A549 (cell line): ENCODE measurements around the gene CHRDL1. TPM values are rescaled to one million over a fixed set of nuclear protein-coding genes. Genes with fewer than 3 reads are reported as not detected.

ENCODE experiments used
- ATAC-seq, 2 experiments: fragments of 200-7000 bp in 1 of 2; fragments of >200 bp in 1 of 2; cut with Nextera tagmentation in 1 of 2; cut with Tn5 transposase in 1 of 2; 3 replicates each; pipeline versions ENCODE4 v1.8.0 to v1.9.1; 2018 to 2020; ENCODE audit warnings: mild to moderate bottlenecking in 1 of 2, moderate library complexity in 1 of 2
- CTCF ChIA-PET: fragments of 300-600 bp; sonication (Branson Sonifier 250); formaldehyde crosslinking; extraction: SDS; loops from one replicate; lab custom pipeline; 2021; ENCODE audit warnings: antibody characterized with exemption, inconsistent platforms; lab: Yijun Ruan, JAX
- POLR2A ChIA-PET: fragments of 350-600 bp; formaldehyde crosslinking; extraction: SDS; loops from one replicate; lab custom pipeline; 2021; ENCODE audit warnings: antibody characterized with exemption, inconsistent platforms; lab: Yijun Ruan, JAX
- DNase-seq, 2 experiments: peaks; one replicate each; pipeline versions ENCODE4 v3.0.0 to v3.0.0-alpha.2; 2011 to 2016; ENCODE audit warnings: low read depth in 1 of 2, low spot score in 1 of 2
- FAIRE-seq: peaks from 2 replicates; lab custom pipeline; 2011; peaks lifted over from hg19 to GRCh38; lab: Jason Lieb, UNC
- H3K27ac ChIP-seq, 2 experiments: fragments of >200 bp; sonication (Bioruptor Twin); formaldehyde crosslinking; 3 replicates each; pipeline ENCODE4 v1.5.1; 2016 to 2017
- H3K4me1 ChIP-seq: fragments of >200 bp; sonication (Bioruptor Twin); formaldehyde crosslinking; 3 replicates; pipeline ENCODE4 v1.6.1; 2016
- H3K4me2 ChIP-seq: fragments of >200 bp; sonication (Bioruptor Twin); formaldehyde crosslinking; 3 replicates; pipeline ENCODE4 v1.6.1; 2016
- H3K4me3 ChIP-seq: fragments of >200 bp; sonication (Bioruptor Twin); formaldehyde crosslinking; 3 replicates; pipeline ENCODE4 v1.5.1; 2016
- H3K9me3 ChIP-seq: fragments of >200 bp; sonication (Bioruptor Twin); formaldehyde crosslinking; 3 replicates; pipeline ENCODE4 v1.6.1; 2016
- BHLHE40 ChIP-seq: IDR thresholded peaks from 2 replicates; pipeline ENCODE4 v1.6.1; 2012; ENCODE audit warnings: low read depth, low read length, inconsistent platforms
- CEBPB ChIP-seq, 2 experiments: fragments of >200 bp in 1 of 2; sonication (Bioruptor Twin) in 1 of 2; formaldehyde crosslinking in 1 of 2; IDR thresholded peaks; 2 replicates each; pipeline ENCODE4 v1.6.1; 2012 to 2016
- CHD2 ChIP-seq: fragments of 150-350 bp; IDR thresholded peaks from 2 replicates; pipeline ENCODE4 v1.6.1; 2014; ENCODE audit warnings: low read length; ENCODE audit not compliant: partially characterized antibody
- CHD4 ChIP-seq: fragments of 200-600 bp; sonication (generic); IDR thresholded peaks from 2 replicates; pipeline ENCODE4 v1.6.1; 2016; ENCODE audit warnings: antibody characterized with exemption, mild to moderate bottlenecking, borderline replicate concordance
- EHF ChIP-seq: fragments of 250-450 bp; sonication (Bioruptor Pico); IDR thresholded peaks from 2 replicates; pipeline ENCODE4 v1.5.0; 2020; ENCODE audit warnings: mild to moderate bottlenecking
- EP300 ChIP-seq, 2 experiments: fragments of >200 bp; sonication (Bioruptor Twin); formaldehyde crosslinking; IDR thresholded peaks; 2 replicates in 1 of 2; 3 replicates in 1 of 2; pipeline ENCODE4 v1.6.1; 2016 to 2017
- ESRRA ChIP-seq: fragments of 150-350 bp; IDR thresholded peaks from 2 replicates; pipeline ENCODE4 v1.6.1; 2014; ENCODE audit warnings: mild to moderate bottlenecking, low read length, borderline replicate concordance
- HDAC2 ChIP-seq: fragments of 200-600 bp; sonication (generic); IDR thresholded peaks from 2 replicates; pipeline ENCODE4 v1.6.1; 2016
- HMGXB4 ChIP-seq: fragments of 250-450 bp; sonication (Bioruptor Pico); IDR thresholded peaks from 2 replicates; pipeline ENCODE4 v1.5.0; 2021; ENCODE audit warnings: mild to moderate bottlenecking, moderate library complexity, borderline replicate concordance
- HOXA7 ChIP-seq: fragments of 250-450 bp; sonication (Bioruptor Pico); IDR thresholded peaks from 2 replicates; pipeline ENCODE4 v1.5.0; 2020; ENCODE audit warnings: mild to moderate bottlenecking, moderate library complexity
- HOXB13 ChIP-seq: fragments of 250-450 bp; sonication (Bioruptor Pico); IDR thresholded peaks from 2 replicates; pipeline ENCODE4 v1.5.0; 2020; ENCODE audit warnings: low read depth, mild to moderate bottlenecking, moderate library complexity
- JUN ChIP-seq, 2 experiments: fragments of >200 bp; sonication (Bioruptor Twin); formaldehyde crosslinking; IDR thresholded peaks; 2 replicates in 1 of 2; 3 replicates in 1 of 2; pipeline ENCODE4 v1.6.1; 2016 to 2017
- JUNB ChIP-seq: fragments of >200 bp; sonication (Bioruptor Twin); formaldehyde crosslinking; IDR thresholded peaks from 2 replicates; pipeline ENCODE4 v1.6.1; 2016
- MAFK ChIP-seq: fragments of 450-650 bp; IDR thresholded peaks from 2 replicates; pipeline ENCODE4 v1.6.1; 2014; ENCODE audit not compliant: partially characterized antibody
- NPAS2 ChIP-seq: fragments of 250-450 bp; sonication (Bioruptor Pico); IDR thresholded peaks from 2 replicates; pipeline ENCODE4 v1.8.0; 2022; ENCODE audit warnings: mild to moderate bottlenecking, moderate library complexity, borderline replicate concordance
- NR3C1 ChIP-seq: fragments of >200 bp; sonication (Bioruptor Twin); formaldehyde crosslinking; IDR thresholded peaks from 3 replicates; pipeline ENCODE4 v1.6.1; 2017
- PBX3 ChIP-seq: IDR thresholded peaks from 2 replicates; pipeline ENCODE4 v1.6.1; 2012
- POLR2A ChIP-seq: IDR thresholded peaks from 2 replicates; pipeline ENCODE4 v1.6.1; 2012; ENCODE audit warnings: mild to moderate bottlenecking, low read length
- RAD21 ChIP-seq, 2 experiments: fragments of >200 bp in 1 of 2; sonication (Bioruptor Twin) in 1 of 2; formaldehyde crosslinking in 1 of 2; IDR thresholded peaks in 1 of 2; conservative IDR thresholded peaks in 1 of 2; 2 replicates in 1 of 2; 3 replicates in 1 of 2; pipeline ENCODE4 v1.6.1; 2012 to 2018; ENCODE audit warnings: inconsistent platforms in 1 of 2
- RARB ChIP-seq: fragments of 250-450 bp; sonication (Bioruptor Pico); IDR thresholded peaks from 2 replicates; pipeline ENCODE4 v1.8.0; 2021; ENCODE audit warnings: mild to moderate bottlenecking, moderate library complexity
- RCOR1 ChIP-seq: fragments of 150-350 bp; IDR thresholded peaks from 2 replicates; pipeline ENCODE4 v1.6.1; 2014; ENCODE audit warnings: antibody characterized with exemption, low read length, low read depth
- RFX5 ChIP-seq: fragments of 450-650 bp; IDR thresholded peaks from 2 replicates; pipeline ENCODE4 v1.7.1; 2014; ENCODE audit warnings: antibody characterized with exemption, mild to moderate bottlenecking, moderate library complexity
- SMC3 ChIP-seq: fragments of >200 bp; sonication (Bioruptor Twin); formaldehyde crosslinking; IDR thresholded peaks from 3 replicates; pipeline ENCODE4 v1.6.1; 2018; ENCODE audit warnings: inconsistent platforms
- ZC3H11A ChIP-seq: fragments of 450-650 bp; IDR thresholded peaks from 2 replicates; pipeline ENCODE4 v1.6.1; 2014; ENCODE audit warnings: antibody characterized with exemption, mild to moderate bottlenecking
- ZNF302 ChIP-seq: fragments of 250-450 bp; sonication (Bioruptor Pico); IDR thresholded peaks from 2 replicates; pipeline ENCODE4 v1.9.0; 2021; ENCODE audit warnings: inconsistent platforms, mild to moderate bottlenecking, moderate library complexity
- WGBS: methylation state at CpG from one replicate; pipeline ENCODE4 v1.1.6; 2017; ENCODE audit errors: missing lambda C conversion rate; 5-methylcytosine and 5-hydroxymethylcytosine counted together
- polyA plus RNA-seq, 4 experiments: library from polyadenylated mRNA; depleted of rRNA in 3 of 4; stranded (reverse); fragments of >200 nt; fragmentation: RNase III in 1 of 4; extraction: RNeasy Plus Mini Kit Qiagen cat#74134 plus additional on column Dnase treatment in 1 of 4; gene quantifications; 2 replicates in 3 of 4; 3 replicates in 1 of 4; pipeline ENCODE4 v1.2.3, GENCODE V29; 2011 to 2017
- TF ChIP-seq, protein P1 (sequence below): IDR thresholded peaks from 2 replicates; pipeline ENCODE4 v1.6.1; 2012; ENCODE audit warnings: low read depth, borderline replicate concordance
- TF ChIP-seq, protein P2 (sequence below): IDR thresholded peaks from 2 replicates; pipeline ENCODE4 v1.6.1; 2012

Gene CHRDL1
- polyA plus RNA-seq, 2 of the 4 experiments (the other 2 are of a cell fraction), result not detected

GRCh38 chrX:110699109-110699508, 96.5 kb downstream of the CHRDL1 start:
- TF ChIP-seq RFX5 (no peak), POLR2A (no peak), CHD4 (no peak), NR3C1 (no peak), ZC3H11A (no peak), EP300 (IDR thresholded peaks at IDR 0.05) (no peak), CEBPB (IDR thresholded peaks at IDR 0.05) (no peak), CHD2 (no peak), HMGXB4 (CRISPR knock-in tag) (no peak)
- TF ChIP-seq, protein P1, sequence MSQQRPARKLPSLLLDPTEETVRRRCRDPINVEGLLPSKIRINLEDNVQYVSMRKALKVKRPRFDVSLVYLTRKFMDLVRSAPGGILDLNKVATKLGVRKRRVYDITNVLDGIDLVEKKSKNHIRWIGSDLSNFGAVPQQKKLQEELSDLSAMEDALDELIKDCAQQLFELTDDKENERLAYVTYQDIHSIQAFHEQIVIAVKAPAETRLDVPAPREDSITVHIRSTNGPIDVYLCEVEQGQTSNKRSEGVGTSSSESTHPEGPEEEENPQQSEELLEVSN, result no peak
- TF ChIP-seq, protein P2, sequence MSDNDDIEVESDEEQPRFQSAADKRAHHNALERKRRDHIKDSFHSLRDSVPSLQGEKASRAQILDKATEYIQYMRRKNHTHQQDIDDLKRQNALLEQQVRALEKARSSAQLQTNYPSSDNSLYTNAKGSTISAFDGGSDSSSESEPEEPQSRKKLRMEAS, result no peak
- DNase-seq (no peak), FAIRE-seq (no peak), ATAC-seq (no peak)
- Histone ChIP-seq H3K4me3 (no peak overlapping the region), H3K4me1 (no peaks in the 10 kb centered on the region), H3K27ac (no peak overlapping the region), H3K9me3 (no peaks in the 10 kb centered on the region), H3K4me2 (no peak overlapping the region)
- CTCF ChIA-PET, result interaction anchor here (1.1 kb wide), 1 partner anchor 19 kb away, joined by 3 read pairs; no protein-coding TSS in a partner anchor
- POLR2A ChIA-PET, result no interaction called here

DNA sequence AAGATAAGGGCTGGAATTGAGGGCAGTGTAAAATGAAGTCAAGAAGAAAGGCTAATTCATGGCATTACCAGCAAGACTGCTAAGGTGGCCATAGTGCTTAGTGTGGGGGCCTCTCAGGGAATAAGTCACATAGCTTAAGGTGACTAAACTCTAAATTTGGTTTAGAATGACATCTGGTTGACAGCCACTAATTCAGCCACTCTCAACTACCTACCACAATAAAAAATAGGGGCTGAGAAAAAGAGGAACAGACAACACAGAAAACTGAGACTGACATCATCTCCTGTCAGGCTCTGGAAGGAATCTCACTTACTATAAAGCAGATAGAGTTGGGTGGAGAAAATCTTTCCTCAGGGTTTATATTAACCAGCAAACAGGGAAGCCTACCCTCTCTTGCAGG, 96.9 kb downstream of the CHRDL1 start:
- ChIA-PET CTCF (interaction anchor here (1.1 kb wide), 1 partner anchor 20 kb away, joined by 3 read pairs; no protein-coding TSS in a partner anchor), POLR2A (no interaction called here)
- no peaks in the 10 kb centered on the region for H3K4me1 ChIP-seq
- H3K4me3 ChIP-seq, result no peak overlapping the region
- no peaks in the 10 kb centered on the region for H3K9me3 ChIP-seq
- no peak for DNase-seq
- H3K27ac ChIP-seq, result no peak overlapping the region
- TF ChIP-seq HOXA7 (CRISPR knock-in tag), result no peak
- no peak for TF ChIP-seq JUNB
- no peak for TF ChIP-seq BHLHE40
- TF ChIP-seq ZNF302 (CRISPR knock-in tag), result no peak
- no peak for TF ChIP-seq HDAC2
- no peak overlapping the region for H3K4me2 ChIP-seq
- no peak for ATAC-seq
- no peak for FAIRE-seq

- TF ChIP-seq MAFK (no peak), EHF (CRISPR knock-in tag) (no peak), RARB (CRISPR knock-in tag) (no peak), CHD2 (no peak), RAD21 (conservative IDR thresholded peaks at IDR 0.05 in 1 of 2, IDR thresholded peaks at IDR 0.05 in 1 of 2) (no peak), CEBPB (IDR thresholded peaks at IDR 0.05) (no peak), NPAS2 (CRISPR knock-in tag) (no peak), PBX3 (no peak), ESRRA (no peak), HOXB13 (no peak), JUN (IDR thresholded peaks at IDR 0.05) (no peak), POLR2A (no peak), HDAC2 (no peak), SMC3 (no peak), RCOR1 (no peak)
- TF ChIP-seq, protein P2, result no peak
- ATAC-seq, result no peak
- H3K4me3 ChIP-seq, result no peak overlapping the region
- DNase-seq, result no peak
- CTCF ChIA-PET, result interaction anchor here (1.1 kb wide), 1 partner anchor 13 kb away, joined by 3 read pairs; no protein-coding TSS in a partner anchor
- no peak overlapping the region for H3K4me2 ChIP-seq
- POLR2A ChIA-PET, result no interaction called here
- no peaks in the 10 kb centered on the region for H3K9me3 ChIP-seq
- no peaks in the 10 kb centered on the region for H3K4me1 ChIP-seq
- no peak for FAIRE-seq
- H3K27ac ChIP-seq, result no peak overlapping the region
- WGBS, result 2% methylated on average over 3 of the region's 4 CpGs
These were observed 102.8 kb downstream of the CHRDL1 start for GRCh38 chrX:110692866-110693265.
